H1 (cell line): ENCODE results near the gene GZF1. TPM values are rescaled to one million over a fixed set of nuclear protein-coding genes. Genes with fewer than 3 reads are reported as not detected.

Experiments used
- CTCF ChIA-PET: fragments of 300-600 bp; sonication (Branson Sonifier 250); formaldehyde crosslinking; loops from one replicate; lab custom pipeline; 2021; ENCODE audit not compliant: partially characterized antibody; lab: Charles Lee
- POLR2A ChIA-PET: fragments of 300-600 bp; sonication (Branson Sonifier 250); formaldehyde crosslinking; loops from one replicate; lab custom pipeline; 2021; ENCODE audit warnings: inconsistent platforms; ENCODE audit not compliant: partially characterized antibody; lab: Charles Lee
- DNase-seq, 2 experiments: peaks; one replicate each; pipeline versions ENCODE4 v3.0.0 to v3.0.0-alpha.2; 2010 to 2022; ENCODE audit warnings: low spot score in 2 of 2, low read depth in 1 of 2, mixed read lengths in 1 of 2
- FAIRE-seq: peaks from 2 replicates; lab custom pipeline; 2011; peaks lifted over from hg19 to GRCh38; lab: Jason Lieb, UNC
- H2AFZ ChIP-seq: 2 replicates; pipeline ENCODE4 v1.8.1; 2012; ENCODE audit warnings: low read length, inconsistent platforms
- H2AK5ac ChIP-seq: 2 replicates; pipeline ENCODE4 v1.6.1; 2013; ENCODE audit warnings: low read depth, low read length
- H2BK120ac ChIP-seq: replicated peaks from 2 replicates; pipeline ENCODE3; 2013; ENCODE audit warnings: low read depth, low read length, inconsistent platforms
- H2BK12ac ChIP-seq: 2 replicates; pipeline ENCODE4 v1.6.1; 2013; ENCODE audit warnings: low read depth, low read length
- H2BK15ac ChIP-seq: 2 replicates; pipeline ENCODE4 v1.6.1; 2013; ENCODE audit warnings: low read length
- H2BK20ac ChIP-seq: 2 replicates; pipeline ENCODE4 v1.6.1; 2013; ENCODE audit warnings: low read length
- H2BK5ac ChIP-seq: 2 replicates; pipeline ENCODE4 v1.6.1; 2013; ENCODE audit warnings: low read depth, low read length
- H3K14ac ChIP-seq: 2 replicates; pipeline ENCODE4 v1.6.1; 2013; ENCODE audit warnings: inconsistent platforms; ENCODE audit not compliant: insufficient read length
- H3K18ac ChIP-seq: 2 replicates; pipeline ENCODE4 v1.6.1; 2013; ENCODE audit warnings: low read length; ENCODE audit errors: extremely low read depth
- H3K23ac ChIP-seq: 2 replicates; pipeline ENCODE4 v1.6.1; 2013; ENCODE audit warnings: inconsistent platforms; ENCODE audit not compliant: insufficient read length
- H3K23me2 ChIP-seq: 2 replicates; pipeline ENCODE4 v1.6.1; 2013; ENCODE audit warnings: low read depth, low read length
- H3K27ac ChIP-seq: 2 replicates; pipeline ENCODE4 v1.6.1; 2011; ENCODE audit warnings: low read depth, low read length, inconsistent platforms
- H3K27me3 ChIP-seq, 4 experiments: replicated peaks in 1 of 4; 1 replicate in 1 of 4; 2 replicates in 3 of 4; pipeline versions ENCODE4 v1.6.1 to v1.8.1; 2011 to 2013; ENCODE audit warnings: low read length in 3 of 4, mild to moderate bottlenecking in 3 of 4, inconsistent platforms in 2 of 4, mixed read lengths in 2 of 4, moderate library complexity in 1 of 4; ENCODE audit not compliant: control insufficient read depth in 3 of 4, insufficient read depth in 3 of 4; ENCODE audit errors: extremely low read depth in 1 of 4
- H3K36me3 ChIP-seq, 4 experiments: 2 replicates each; pipeline versions ENCODE4 v1.6.1 to v1.8.1; 2011 to 2013; ENCODE audit warnings: mild to moderate bottlenecking in 4 of 4, low read length in 3 of 4, moderate library complexity in 2 of 4, control low read depth in 1 of 4, inconsistent platforms in 1 of 4; ENCODE audit not compliant: insufficient read depth in 4 of 4, control insufficient read depth in 2 of 4
- H3K4ac ChIP-seq: replicated peaks from 2 replicates; pipeline ENCODE3; 2013; ENCODE audit warnings: low read length, low read depth, mixed read lengths, inconsistent platforms; ENCODE audit not compliant: insufficient read length
- H3K4me1 ChIP-seq, 4 experiments: replicated peaks in 1 of 4; 1 replicate in 1 of 4; 2 replicates in 3 of 4; pipeline versions ENCODE4 v1.6.1 to v1.8.1; 2011 to 2013; ENCODE audit warnings: low read length in 3 of 4, inconsistent platforms in 2 of 4, mixed read lengths in 1 of 4; ENCODE audit not compliant: insufficient read depth in 4 of 4, control insufficient read depth in 3 of 4
- H3K4me2 ChIP-seq, 2 experiments: 2 replicates each; pipeline versions ENCODE4 v1.6.1 to v1.8.1; 2011 to 2013; ENCODE audit warnings: low read depth in 2 of 2, low read length in 2 of 2, control low read depth in 1 of 2, inconsistent platforms in 1 of 2, mild to moderate bottlenecking in 1 of 2; ENCODE audit not compliant: insufficient read depth in 1 of 2
- H3K4me3 ChIP-seq, 4 experiments: fragments of 200-600, 300-600 bp in 1 of 4; sonication (generic), shearing (Covaris generic), sonication (Bioruptor Twin) in 1 of 4; 2 replicates each; pipeline versions ENCODE4 v1.5.1 to v1.8.1; 2011 to 2016; ENCODE audit warnings: low read length in 4 of 4, low read depth in 3 of 4, control low read depth in 2 of 4, inconsistent platforms in 2 of 4, mild to moderate bottlenecking in 2 of 4, mixed read lengths in 1 of 4, moderate library complexity in 1 of 4; ENCODE audit not compliant: insufficient read depth in 2 of 4; ENCODE audit errors: extremely low read depth in 1 of 4
- H3K56ac ChIP-seq: replicated peaks from 2 replicates; pipeline ENCODE3; 2013; ENCODE audit warnings: low read depth, mild to moderate bottlenecking, mixed read lengths, low read length, inconsistent platforms; ENCODE audit not compliant: insufficient read length
- H3K79me1 ChIP-seq: 2 replicates; pipeline ENCODE4 v1.6.1; 2013; ENCODE audit warnings: low read depth, low read length, control low read depth
- H3K79me2 ChIP-seq, 2 experiments: 2 replicates each; pipeline versions ENCODE4 v1.6.1 to v1.8.1; 2012 to 2013; ENCODE audit warnings: low read length in 2 of 2, mild to moderate bottlenecking in 2 of 2, inconsistent platforms in 1 of 2; ENCODE audit not compliant: insufficient read depth in 2 of 2, control insufficient read depth in 1 of 2
- H3K9ac ChIP-seq, 4 experiments: replicated peaks in 1 of 4; 1 replicate in 1 of 4; 2 replicates in 3 of 4; pipeline versions ENCODE4 v1.6.1 to v1.8.1; 2011 to 2013; ENCODE audit warnings: low read depth in 3 of 4, low read length in 3 of 4, control low read depth in 2 of 4, mild to moderate bottlenecking in 2 of 4, moderate library complexity in 2 of 4, inconsistent platforms in 1 of 4; ENCODE audit errors: extremely low read depth in 1 of 4
- H3K9me3 ChIP-seq, 2 experiments: 2 replicates each; pipeline versions ENCODE4 v1.6.1 to v1.8.1; 2012 to 2013; ENCODE audit warnings: mild to moderate bottlenecking in 2 of 2, moderate library complexity in 2 of 2, control low read depth in 1 of 2, inconsistent platforms in 1 of 2, low read depth in 1 of 2, low read length in 1 of 2, mixed read lengths in 1 of 2; ENCODE audit not compliant: insufficient read depth in 2 of 2
- H4K20me1 ChIP-seq, 2 experiments: replicated peaks in 1 of 2; 2 replicates each; pipeline versions ENCODE3 to v1.8.1; 2011 to 2013; ENCODE audit warnings: inconsistent platforms in 2 of 2, low read length in 2 of 2, mild to moderate bottlenecking in 1 of 2; ENCODE audit not compliant: insufficient read depth in 2 of 2, control insufficient read depth in 1 of 2
- H4K5ac ChIP-seq: 2 replicates; pipeline ENCODE4 v1.6.1; 2013; ENCODE audit warnings: low read length, low read depth, mixed read lengths, inconsistent platforms; ENCODE audit not compliant: insufficient read length
- H4K8ac ChIP-seq: 2 replicates; pipeline ENCODE4 v1.8.0; 2013; ENCODE audit warnings: mild to moderate bottlenecking, moderate library complexity, low read length, inconsistent platforms; ENCODE audit not compliant: insufficient read depth; ENCODE audit errors: extremely low read depth
- H4K91ac ChIP-seq: replicated peaks from 2 replicates; pipeline ENCODE3; 2013; ENCODE audit warnings: low read length, mixed read lengths, inconsistent platforms; ENCODE audit not compliant: insufficient read length
- CEBPB ChIP-seq: IDR thresholded peaks from 2 replicates; pipeline ENCODE4 v1.6.1; 2012; ENCODE audit warnings: low read depth, low read length
- CHD2 ChIP-seq: IDR thresholded peaks from 2 replicates; pipeline ENCODE4 v1.6.1; 2012; ENCODE audit warnings: low read length, improper control_type of control experiment
- EGR1 ChIP-seq: IDR thresholded peaks from 2 replicates; pipeline ENCODE4 v1.6.1; 2011; ENCODE audit warnings: low read depth, low read length, borderline replicate concordance
- EZH2 ChIP-seq: fragments of 200-600 bp; sonication (generic); IDR thresholded peaks from 2 replicates; pipeline ENCODE4 v1.7.1; 2012; ENCODE audit warnings: low read depth, mild to moderate bottlenecking, moderate library complexity, low read length, inconsistent platforms; ENCODE audit not compliant: severe bottlenecking
- NANOG ChIP-seq: IDR thresholded peaks from 2 replicates; pipeline ENCODE4 v1.6.1; 2011; ENCODE audit warnings: low read length, low read depth, mild to moderate bottlenecking, inconsistent platforms; ENCODE audit not compliant: insufficient read depth, poor library complexity, severe bottlenecking
- POLR2A ChIP-seq, 2 experiments: IDR thresholded peaks; 1 replicate in 1 of 2; 2 replicates in 1 of 2; pipeline ENCODE4 v1.6.1; 2011; ENCODE audit warnings: low read depth in 2 of 2, low read length in 2 of 2, mild to moderate bottlenecking in 2 of 2; ENCODE audit errors: control extremely low read depth in 1 of 2
- RNF2 ChIP-seq: fragments of 200-900, 300-1000 bp; sonication (generic); IDR thresholded peaks from 2 replicates; pipeline ENCODE4 v1.7.1; 2016; ENCODE audit warnings: borderline replicate concordance, low read depth, mild to moderate bottlenecking, antibody characterized with exemption, low read length; ENCODE audit not compliant: poor library complexity, severe bottlenecking; ENCODE audit errors: missing control alignments
- SRF ChIP-seq: IDR thresholded peaks from 2 replicates; pipeline ENCODE4 v1.6.1; 2011; ENCODE audit warnings: mild to moderate bottlenecking, low read depth, low read length, moderate library complexity
- WGBS, 2 experiments: shearing (Covaris generic) in 1 of 2; methylation state at CpG; one replicate each; pipeline versions ENCODE4 v1.1.6 to v1.1.7; 2013 to 2015; ENCODE audit warnings: low lambda C conversion rate in 2 of 2, mixed read lengths in 2 of 2, inconsistent platforms in 1 of 2, low coverage in 1 of 2, missing lambda C conversion rate in 1 of 2; ENCODE audit not compliant: insufficient replicate concordance in 2 of 2, insufficient coverage in 1 of 2, insufficient read length in 1 of 2; ENCODE audit errors: extremely low coverage in 1 of 2, missing lambda C conversion rate in 1 of 2; 5-methylcytosine and 5-hydroxymethylcytosine counted together
- polyA plus RNA-seq, 7 experiments: library from polyadenylated mRNA; depleted of rRNA in 3 of 7; stranded (reverse) in 5 of 7; unstranded in 2 of 7; fragments of >200 nt in 5 of 7; fragments of 200-250 nt in 2 of 7; gene quantifications; 1 replicate in 5 of 7; 2 replicates in 1 of 7; 4 replicates in 1 of 7; pipeline versions ENCODE4 v1.2.1 to v1.2.3, GENCODE V29; 2011 to 2013; ENCODE audit warnings: missing spikeins in 2 of 7, mixed read lengths in 2 of 7
- total RNA-seq: library from RNA; stranded (reverse); fragmentation: NEBNext Ultra II Directional; extraction: Animal tissue kit (Norgen Biotek cat#: 25700); gene quantifications from 2 replicates; pipeline ENCODE4 v1.2.1, GENCODE V29; 2021
- TF ChIP-seq, protein P1 (sequence below), 3 experiments: IDR thresholded peaks; 1 replicate in 2 of 3; 2 replicates in 1 of 3; pipeline versions ENCODE4 v1.5.1 to v1.6.1; 2011; ENCODE audit warnings: low read length in 3 of 3, mild to moderate bottlenecking in 3 of 3, inconsistent platforms in 2 of 3, low read depth in 1 of 3, moderate library complexity in 1 of 3; ENCODE audit not compliant: insufficient read depth in 1 of 3; ENCODE audit errors: control extremely low read depth in 1 of 3
- TF ChIP-seq, protein P2 (sequence below): IDR thresholded peaks from 2 replicates; pipeline ENCODE4 v1.6.1; 2011; ENCODE audit warnings: low read depth, mild to moderate bottlenecking, low read length; ENCODE audit not compliant: insufficient read depth

Gene GZF1
- total and polyA plus RNA-seq, 2 of the 8 experiments (the other 6 are each of a cell fraction or from before 2014, with no cell fraction given), result 8.2 to 11.9 TPM

DNA sequence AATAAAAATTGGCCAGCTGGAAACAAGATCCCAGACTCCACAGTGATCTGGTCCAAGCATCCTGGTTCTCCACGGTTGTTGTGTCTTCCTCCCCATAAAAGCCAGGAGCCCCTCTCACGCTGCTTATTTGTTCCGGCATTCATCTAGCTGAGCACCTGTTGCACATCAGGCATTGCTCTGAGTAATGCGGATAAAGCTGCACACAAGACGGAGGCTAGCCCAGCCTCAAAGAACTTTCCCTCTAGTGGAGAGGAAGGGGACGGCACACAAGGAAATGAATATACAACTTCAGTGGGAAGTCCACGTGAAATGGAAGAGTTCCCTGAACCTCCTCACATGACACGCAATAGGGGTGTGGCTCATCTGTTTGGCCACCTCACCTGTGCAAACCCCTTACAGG lies 41.7 kb upstream of the GZF1 start:
- H2BK20ac ChIP-seq, result no peak overlapping the region
- H3K9me3 ChIP-seq, result peaks cover 0 to 7% of the 10 kb centered on the region in 2 experiments; a peak in 2 of 4 replicates
- no peak overlapping the region for H2AK5ac ChIP-seq
- H3K23me2 ChIP-seq, result no peaks in the 10 kb centered on the region
- no peak overlapping the region for H3K27ac ChIP-seq
- no peaks in the 10 kb centered on the region for H4K20me1 ChIP-seq
- no peak overlapping the region for H2BK15ac ChIP-seq
- H3K36me3 ChIP-seq, result no peaks in the 10 kb centered on the region
- H2BK12ac ChIP-seq, result no peak overlapping the region
- ChIA-PET POLR2A (no interaction called here), CTCF (interaction anchor here (0.8 to 6.8 kb wide), 17 partner anchors 8 to 346 kb away, joined by 3 to 63 read pairs (median 4); no protein-coding TSS in a partner anchor)
- H3K79me1 ChIP-seq, result no peaks in the 10 kb centered on the region
- no peaks in the 10 kb centered on the region for H3K79me2 ChIP-seq
- no peak overlapping the region for H4K8ac ChIP-seq
- H4K91ac ChIP-seq, result no peak overlapping the region
- no peak overlapping the region for H2BK120ac ChIP-seq
- no peak overlapping the region for H3K9ac ChIP-seq
- no peak overlapping the region for H2AFZ ChIP-seq
- H3K4ac ChIP-seq, result no peak overlapping the region
- no peak overlapping the region for H3K14ac ChIP-seq
- WGBS, 2 experiments, result 82% methylated on average over 8 of the region's 8 CpGs; no CpG with 5 or more reads in 1 of the 2 experiments
- FAIRE-seq, result peak; percentile 7
- H2BK5ac ChIP-seq, result no peak overlapping the region
- H3K4me1 ChIP-seq, result peaks cover 0 to 6% (median under 1%) of the 10 kb centered on the region in 4 experiments; a peak in 1 of 7 replicates
- no peak overlapping the region for H3K18ac ChIP-seq
- H4K5ac ChIP-seq, result no peak overlapping the region
- no peak overlapping the region for H3K4me2 ChIP-seq
- H3K23ac ChIP-seq, result no peak overlapping the region
- DNase-seq, result no peak
- H3K27me3 ChIP-seq, result no peaks in the 10 kb centered on the region
- H3K56ac ChIP-seq, result no peak overlapping the region
- H3K4me3 ChIP-seq, result no peak overlapping the region
- no peak for TF ChIP-seq NANOG
- TF ChIP-seq, protein P1, sequence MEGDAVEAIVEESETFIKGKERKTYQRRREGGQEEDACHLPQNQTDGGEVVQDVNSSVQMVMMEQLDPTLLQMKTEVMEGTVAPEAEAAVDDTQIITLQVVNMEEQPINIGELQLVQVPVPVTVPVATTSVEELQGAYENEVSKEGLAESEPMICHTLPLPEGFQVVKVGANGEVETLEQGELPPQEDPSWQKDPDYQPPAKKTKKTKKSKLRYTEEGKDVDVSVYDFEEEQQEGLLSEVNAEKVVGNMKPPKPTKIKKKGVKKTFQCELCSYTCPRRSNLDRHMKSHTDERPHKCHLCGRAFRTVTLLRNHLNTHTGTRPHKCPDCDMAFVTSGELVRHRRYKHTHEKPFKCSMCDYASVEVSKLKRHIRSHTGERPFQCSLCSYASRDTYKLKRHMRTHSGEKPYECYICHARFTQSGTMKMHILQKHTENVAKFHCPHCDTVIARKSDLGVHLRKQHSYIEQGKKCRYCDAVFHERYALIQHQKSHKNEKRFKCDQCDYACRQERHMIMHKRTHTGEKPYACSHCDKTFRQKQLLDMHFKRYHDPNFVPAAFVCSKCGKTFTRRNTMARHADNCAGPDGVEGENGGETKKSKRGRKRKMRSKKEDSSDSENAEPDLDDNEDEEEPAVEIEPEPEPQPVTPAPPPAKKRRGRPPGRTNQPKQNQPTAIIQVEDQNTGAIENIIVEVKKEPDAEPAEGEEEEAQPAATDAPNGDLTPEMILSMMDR (IDR thresholded peaks at IDR 0.05; ENCODE audit: control extremely low read depth in 1 of 3, insufficient read depth in 1 of 3, low read depth in 1 of 3, low read length in 3 of 3), result peak in 1 of 3 experiments; percentile 55; a peak in 2 of 4 replicates
- no peak for TF ChIP-seq SRF
- TF ChIP-seq, protein P2, sequence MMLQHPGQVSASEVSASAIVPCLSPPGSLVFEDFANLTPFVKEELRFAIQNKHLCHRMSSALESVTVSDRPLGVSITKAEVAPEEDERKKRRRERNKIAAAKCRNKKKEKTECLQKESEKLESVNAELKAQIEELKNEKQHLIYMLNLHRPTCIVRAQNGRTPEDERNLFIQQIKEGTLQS, result no peak
- no peak for TF ChIP-seq EGR1
- TF ChIP-seq CHD2, result no peak
- no peak for TF ChIP-seq RNF2
- no peak for TF ChIP-seq EZH2
- no peak for TF ChIP-seq CEBPB
- no peak for TF ChIP-seq POLR2A (IDR thresholded peaks at IDR 0.05; ENCODE audit: control extremely low read depth in 1 of 2, low read depth in 2 of 2, low read length in 2 of 2)
